Measurements from ENCODE around the gene CARMIL1. TPM values are rescaled to one million over a fixed set of nuclear protein-coding genes. Genes with fewer than 3 reads are reported as not detected.

CARMIL1 gene
- polyA plus RNA-seq, 2 donors: 6.9 to 9.5 TPM

GRCh38 chr6:25448965-25449538, 169.9 kb downstream of the CARMIL1 start:
- Histone ChIP-seq H3K27ac (ENCODE audit: low read depth in 2 of 2, low read length in 1 of 2) (no peak overlapping the region), H3K4me3 (ENCODE audit: low read depth in 1 of 2, low read length in 2 of 2) (no peak overlapping the region), H3K9me3 (ENCODE audit: control insufficient read depth in 2 of 2, insufficient read depth in 1 of 2, low read depth in 1 of 2, low read length in 1 of 2) (no peaks in the 10 kb centered on the region), H3K27me3 (ENCODE audit: control insufficient read depth in 1 of 2, insufficient read depth in 2 of 2, low read length in 2 of 2) (no peaks in the 10 kb centered on the region), H3K36me3 (ENCODE audit: control insufficient read depth in 2 of 2, insufficient read depth in 2 of 2, low read length in 1 of 2) (no peaks in the 10 kb centered on the region), H3K4me1 (ENCODE audit: control insufficient read depth in 2 of 2, insufficient read depth in 2 of 2, low read length in 1 of 2) (no peaks in the 10 kb centered on the region)
- WGBS, 2 donors: 69 to 70% methylated on average over 2 of the region's 2 CpGs

- H3K4me1 ChIP-seq (ENCODE audit: control insufficient read depth in 2 of 2, insufficient read depth in 2 of 2, low read length in 1 of 2): no peaks in the 10 kb centered on the region
- no peaks in the 10 kb centered on the region for H3K36me3 ChIP-seq (ENCODE audit: control insufficient read depth in 2 of 2, insufficient read depth in 2 of 2, low read length in 1 of 2)
- H3K27me3 ChIP-seq (ENCODE audit: control insufficient read depth in 1 of 2, insufficient read depth in 2 of 2, low read length in 2 of 2): no peaks in the 10 kb centered on the region
- H3K9me3 ChIP-seq (ENCODE audit: control insufficient read depth in 2 of 2, insufficient read depth in 1 of 2, low read depth in 1 of 2, low read length in 1 of 2): no peaks in the 10 kb centered on the region
- no peak overlapping the region for H3K4me3 ChIP-seq (ENCODE audit: low read depth in 1 of 2, low read length in 2 of 2)
- WGBS, 2 donors: 76 to 80% methylated on average over 4 of the region's 4 CpGs
- no peak overlapping the region for H3K27ac ChIP-seq (ENCODE audit: low read depth in 2 of 2, low read length in 1 of 2)
Observed at GRCh38 chr6:25449774-25450173, 170.6 kb downstream of the CARMIL1 start.

GRCh38 chr6:25450469-25451198, 171.5 kb downstream of the CARMIL1 start:
- no peak overlapping the region for H3K4me3 ChIP-seq (ENCODE audit: low read depth in 1 of 2, low read length in 2 of 2)
- H3K4me1 ChIP-seq (ENCODE audit: control insufficient read depth in 2 of 2, insufficient read depth in 2 of 2, low read length in 1 of 2): no peaks in the 10 kb centered on the region
- H3K9me3 ChIP-seq (ENCODE audit: control insufficient read depth in 2 of 2, insufficient read depth in 1 of 2, low read depth in 1 of 2, low read length in 1 of 2): no peaks in the 10 kb centered on the region
- no peaks in the 10 kb centered on the region for H3K36me3 ChIP-seq (ENCODE audit: control insufficient read depth in 2 of 2, insufficient read depth in 2 of 2, low read length in 1 of 2)
- H3K27me3 ChIP-seq (ENCODE audit: control insufficient read depth in 1 of 2, insufficient read depth in 2 of 2, low read length in 2 of 2): no peaks in the 10 kb centered on the region
- no peak overlapping the region for H3K27ac ChIP-seq (ENCODE audit: low read depth in 2 of 2, low read length in 1 of 2)

- Histone ChIP-seq H3K36me3 (ENCODE audit: control insufficient read depth in 2 of 2, insufficient read depth in 2 of 2, low read length in 1 of 2) (no peaks in the 10 kb centered on the region), H3K27me3 (ENCODE audit: control insufficient read depth in 1 of 2, insufficient read depth in 2 of 2, low read length in 2 of 2) (no peaks in the 10 kb centered on the region), H3K4me1 (ENCODE audit: control insufficient read depth in 2 of 2, insufficient read depth in 2 of 2, low read length in 1 of 2) (no peaks in the 10 kb centered on the region), H3K9me3 (ENCODE audit: control insufficient read depth in 2 of 2, insufficient read depth in 1 of 2, low read depth in 1 of 2, low read length in 1 of 2) (no peaks in the 10 kb centered on the region), H3K27ac (ENCODE audit: low read depth in 2 of 2, low read length in 1 of 2) (no peak overlapping the region), H3K4me3 (ENCODE audit: low read depth in 1 of 2, low read length in 2 of 2) (no peak overlapping the region)
- WGBS, 2 donors: 76 to 86% methylated on average over 3 of the region's 3 CpGs
Observed at GRCh38 chr6:25452031-25452430, 172.9 kb downstream of the CARMIL1 start.

- H3K4me3 ChIP-seq (ENCODE audit: low read depth in 1 of 2, low read length in 2 of 2): no peak overlapping the region
- no peaks in the 10 kb centered on the region for H3K27me3 ChIP-seq (ENCODE audit: control insufficient read depth in 1 of 2, insufficient read depth in 2 of 2, low read length in 2 of 2)
- WGBS, 2 donors: 93 to 95% methylated on average over 2 of the region's 2 CpGs
- H3K4me1 ChIP-seq (ENCODE audit: control insufficient read depth in 2 of 2, insufficient read depth in 2 of 2, low read length in 1 of 2): no peaks in the 10 kb centered on the region
- no peaks in the 10 kb centered on the region for H3K36me3 ChIP-seq (ENCODE audit: control insufficient read depth in 2 of 2, insufficient read depth in 2 of 2, low read length in 1 of 2)
- H3K27ac ChIP-seq (ENCODE audit: low read depth in 2 of 2, low read length in 1 of 2): no peak overlapping the region
- H3K9me3 ChIP-seq (ENCODE audit: control insufficient read depth in 2 of 2, insufficient read depth in 1 of 2, low read depth in 1 of 2, low read length in 1 of 2): no peaks in the 10 kb centered on the region
Observed at GRCh38 chr6:25453288-25453687, 174.1 kb downstream of the CARMIL1 start.

GRCh38 chr6:25454136-25454535, 175.0 kb downstream of the CARMIL1 start:
- H3K27ac ChIP-seq (ENCODE audit: low read depth in 2 of 2, low read length in 1 of 2): no peak overlapping the region
- H3K27me3 ChIP-seq (ENCODE audit: control insufficient read depth in 1 of 2, insufficient read depth in 2 of 2, low read length in 2 of 2): no peaks in the 10 kb centered on the region
- no peaks in the 10 kb centered on the region for H3K4me1 ChIP-seq (ENCODE audit: control insufficient read depth in 2 of 2, insufficient read depth in 2 of 2, low read length in 1 of 2)
- no peak overlapping the region for H3K4me3 ChIP-seq (ENCODE audit: low read depth in 1 of 2, low read length in 2 of 2)
- whole genome bisulfite sequencing, 2 donors: 94 to 96% methylated on average over 1 of the region's 1 CpG
- no peaks in the 10 kb centered on the region for H3K36me3 ChIP-seq (ENCODE audit: control insufficient read depth in 2 of 2, insufficient read depth in 2 of 2, low read length in 1 of 2)
- no peaks in the 10 kb centered on the region for H3K9me3 ChIP-seq (ENCODE audit: control insufficient read depth in 2 of 2, insufficient read depth in 1 of 2, low read depth in 1 of 2, low read length in 1 of 2)

- H3K36me3 ChIP-seq (ENCODE audit: control insufficient read depth in 2 of 2, insufficient read depth in 2 of 2, low read length in 1 of 2): no peaks in the 10 kb centered on the region
- H3K9me3 ChIP-seq (ENCODE audit: control insufficient read depth in 2 of 2, insufficient read depth in 1 of 2, low read depth in 1 of 2, low read length in 1 of 2): peaks cover 0 to 2% of the 10 kb centered on the region in 2 donors
- WGBS, 2 donors: 36 to 49% methylated on average over 3 of the region's 3 CpGs
- no peaks in the 10 kb centered on the region for H3K27me3 ChIP-seq (ENCODE audit: control insufficient read depth in 1 of 2, insufficient read depth in 2 of 2, low read length in 2 of 2)
- no peak overlapping the region for H3K27ac ChIP-seq (ENCODE audit: low read depth in 2 of 2, low read length in 1 of 2)
- no peak overlapping the region for H3K4me3 ChIP-seq (ENCODE audit: low read depth in 1 of 2, low read length in 2 of 2)
- H3K4me1 ChIP-seq (ENCODE audit: control insufficient read depth in 2 of 2, insufficient read depth in 2 of 2, low read length in 1 of 2): no peaks in the 10 kb centered on the region
Observed at GRCh38 chr6:25456249-25457040, 177.3 kb downstream of the CARMIL1 start.

GRCh38 chr6:25457516-25457915, 178.3 kb downstream of the CARMIL1 start:
- Histone ChIP-seq H3K27ac (ENCODE audit: low read depth in 2 of 2, low read length in 1 of 2) (no peak overlapping the region), H3K4me1 (ENCODE audit: control insufficient read depth in 2 of 2, insufficient read depth in 2 of 2, low read length in 1 of 2) (no peaks in the 10 kb centered on the region), H3K9me3 (ENCODE audit: control insufficient read depth in 2 of 2, insufficient read depth in 1 of 2, low read depth in 1 of 2, low read length in 1 of 2) (peaks cover 0 to 2% of the 10 kb centered on the region in 2 donors), H3K36me3 (ENCODE audit: control insufficient read depth in 2 of 2, insufficient read depth in 2 of 2, low read length in 1 of 2) (no peaks in the 10 kb centered on the region), H3K27me3 (ENCODE audit: control insufficient read depth in 1 of 2, insufficient read depth in 2 of 2, low read length in 2 of 2) (no peaks in the 10 kb centered on the region), H3K4me3 (ENCODE audit: low read depth in 1 of 2, low read length in 2 of 2) (no peak overlapping the region)
- 74 to 76% methylated on average over 3 of the region's 3 CpGs for WGBS, 2 donors

- Histone ChIP-seq H3K27me3 (ENCODE audit: control insufficient read depth in 1 of 2, insufficient read depth in 2 of 2, low read length in 2 of 2) (no peaks in the 10 kb centered on the region), H3K27ac (ENCODE audit: low read depth in 2 of 2, low read length in 1 of 2) (no peak overlapping the region), H3K9me3 (ENCODE audit: control insufficient read depth in 2 of 2, insufficient read depth in 1 of 2, low read depth in 1 of 2, low read length in 1 of 2) (peaks cover 0 to 2% of the 10 kb centered on the region in 2 donors), H3K36me3 (ENCODE audit: control insufficient read depth in 2 of 2, insufficient read depth in 2 of 2, low read length in 1 of 2) (no peaks in the 10 kb centered on the region), H3K4me3 (ENCODE audit: low read depth in 1 of 2, low read length in 2 of 2) (no peak overlapping the region), H3K4me1 (ENCODE audit: control insufficient read depth in 2 of 2, insufficient read depth in 2 of 2, low read length in 1 of 2) (no peaks in the 10 kb centered on the region)
- WGBS, 2 donors: 69 to 79% methylated on average over 2 of the region's 2 CpGs
Observed at GRCh38 chr6:25458485-25458884, 179.3 kb downstream of the CARMIL1 start.

Measured in esophagus (tissue), 2 donors.